ENCODE results near the gene M1AP. TPM values are rescaled to one million over a fixed set of nuclear protein-coding genes. Genes with fewer than 3 reads are reported as not detected.

Gene M1AP
- total and polyA plus RNA-seq, 9 of the 15 experiments (the other 6 are each of a cell fraction or from before 2014, with no cell fraction given), result 0.06 to 0.33 (median 0.11) TPM; not detected in 4

DNA sequence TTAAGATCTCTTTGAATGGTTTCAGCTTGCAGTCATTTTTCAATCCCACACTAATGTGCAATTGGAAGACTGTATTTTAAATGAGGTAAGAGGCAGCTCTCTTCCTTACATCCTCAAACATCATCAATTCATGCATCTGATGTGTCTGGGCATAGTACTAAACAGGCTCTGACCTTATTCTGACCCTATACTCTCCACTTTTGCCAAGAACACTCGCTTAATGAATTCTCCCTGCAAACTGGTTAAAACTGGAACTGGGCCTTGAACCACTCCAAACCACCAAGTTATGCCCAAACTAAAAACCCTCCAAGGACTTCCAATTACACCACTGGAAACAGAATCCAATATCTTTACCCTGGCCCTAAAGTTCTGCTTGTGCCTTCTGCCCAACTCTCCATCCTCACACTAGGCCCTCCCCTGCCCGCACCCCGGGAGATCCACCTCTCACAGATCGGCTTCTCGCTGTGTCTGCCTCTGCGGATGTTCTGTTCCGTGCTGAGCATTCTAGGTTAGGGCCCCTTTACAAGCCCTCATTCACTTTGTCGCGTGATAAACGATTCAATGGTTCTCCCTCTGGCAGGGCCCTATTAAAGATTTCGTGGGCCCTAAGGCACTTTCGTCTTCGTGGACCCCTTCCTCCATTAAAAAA lies 1.2 kb downstream of the M1AP start (continued):
- TF ChIP-seq, protein P1, sequence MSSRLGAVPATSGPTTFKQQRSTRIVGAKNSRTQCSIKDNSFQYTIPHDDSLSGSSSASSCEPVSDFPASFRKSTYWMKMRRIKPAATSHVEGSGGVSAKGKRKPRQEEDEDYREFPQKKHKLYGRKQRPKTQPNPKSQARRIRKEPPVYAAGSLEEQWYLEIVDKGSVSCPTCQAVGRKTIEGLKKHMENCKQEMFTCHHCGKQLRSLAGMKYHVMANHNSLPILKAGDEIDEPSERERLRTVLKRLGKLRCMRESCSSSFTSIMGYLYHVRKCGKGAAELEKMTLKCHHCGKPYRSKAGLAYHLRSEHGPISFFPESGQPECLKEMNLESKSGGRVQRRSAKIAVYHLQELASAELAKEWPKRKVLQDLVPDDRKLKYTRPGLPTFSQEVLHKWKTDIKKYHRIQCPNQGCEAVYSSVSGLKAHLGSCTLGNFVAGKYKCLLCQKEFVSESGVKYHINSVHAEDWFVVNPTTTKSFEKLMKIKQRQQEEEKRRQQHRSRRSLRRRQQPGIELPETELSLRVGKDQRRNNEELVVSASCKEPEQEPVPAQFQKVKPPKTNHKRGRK (tag; IDR thresholded peaks at IDR 0.05), result 0 out of 2 replicates have a peak, but pooled peaks have one; percentile 1

GRCh38 chr2:74646201-74646600 lies 1.9 kb downstream of the M1AP start:
- Histone ChIP-seq H3K9me3 (replicated peaks; ENCODE audit: control insufficient read depth, insufficient read depth, low read depth, low read length) (peaks cover 3% of the 10 kb centered on the region; the same call in 1 of the 2 replicates), H3K4me2 (ENCODE audit: insufficient read depth, low read length) (no peak overlapping the region), H3K36me3 (ENCODE audit: control insufficient read depth, insufficient read depth, low read length) (no peaks in the 10 kb centered on the region), H3K4me3 (no peak overlapping the region), H2AFZ (ENCODE audit: low read depth, low read length) (no peak overlapping the region), H3K27ac (ENCODE audit: extremely low read depth, low read depth, low read length) (no peak overlapping the region), H3K4me1 (replicated peaks in 1 of 2; ENCODE audit: control insufficient read depth in 2 of 2, insufficient read depth in 2 of 2, low read length in 2 of 2) (peaks cover 0 to 6% of the 10 kb centered on the region in 2 experiments; a peak in 2 of 5 replicates), H3K79me2 (ENCODE audit: control insufficient read depth, insufficient read depth, low read length) (no peaks in the 10 kb centered on the region), H3K9me1 (ENCODE audit: control insufficient read depth, insufficient read depth, low read length) (no peaks in the 10 kb centered on the region), H3K27me3 (ENCODE audit: control insufficient read depth in 2 of 2, insufficient read depth in 2 of 2, low read length in 2 of 2) (no peaks in the 10 kb centered on the region; a peak in 2 of 5 replicates), H3K9ac (ENCODE audit: insufficient read depth in 1 of 2, low read depth in 2 of 2, low read length in 2 of 2) (no peak overlapping the region), H4K20me1 (replicated peaks; ENCODE audit: control insufficient read depth, insufficient read depth, low read length) (no peaks in the 10 kb centered on the region)
- TF ChIP-seq ZNF124 (CRISPR knock-in tag; IDR thresholded peaks at IDR 0.05) (no peak), RAD21 (CRISPR knock-in tag; conservative IDR thresholded peaks at IDR 0.05 in 1 of 2, IDR thresholded peaks at IDR 0.05 in 1 of 2) (peak in 1 of 2 experiments; percentile 9; a peak in 1 of 4 replicates), HDAC2 (IDR thresholded peaks at IDR 0.05) (no peak), ZNF764 (CRISPR knock-in tag; IDR thresholded peaks at IDR 0.05; ENCODE audit: low read depth) (peak; percentile 90), HDAC1 (IDR thresholded peaks at IDR 0.05) (no peak), ZFP30 (CRISPR knock-in tag; IDR thresholded peaks at IDR 0.05; ENCODE audit: borderline replicate concordance) (no peak), CREM (IDR thresholded peaks at IDR 0.05; ENCODE audit: low read depth) (no peak)
- TF ChIP-seq, protein P2, sequence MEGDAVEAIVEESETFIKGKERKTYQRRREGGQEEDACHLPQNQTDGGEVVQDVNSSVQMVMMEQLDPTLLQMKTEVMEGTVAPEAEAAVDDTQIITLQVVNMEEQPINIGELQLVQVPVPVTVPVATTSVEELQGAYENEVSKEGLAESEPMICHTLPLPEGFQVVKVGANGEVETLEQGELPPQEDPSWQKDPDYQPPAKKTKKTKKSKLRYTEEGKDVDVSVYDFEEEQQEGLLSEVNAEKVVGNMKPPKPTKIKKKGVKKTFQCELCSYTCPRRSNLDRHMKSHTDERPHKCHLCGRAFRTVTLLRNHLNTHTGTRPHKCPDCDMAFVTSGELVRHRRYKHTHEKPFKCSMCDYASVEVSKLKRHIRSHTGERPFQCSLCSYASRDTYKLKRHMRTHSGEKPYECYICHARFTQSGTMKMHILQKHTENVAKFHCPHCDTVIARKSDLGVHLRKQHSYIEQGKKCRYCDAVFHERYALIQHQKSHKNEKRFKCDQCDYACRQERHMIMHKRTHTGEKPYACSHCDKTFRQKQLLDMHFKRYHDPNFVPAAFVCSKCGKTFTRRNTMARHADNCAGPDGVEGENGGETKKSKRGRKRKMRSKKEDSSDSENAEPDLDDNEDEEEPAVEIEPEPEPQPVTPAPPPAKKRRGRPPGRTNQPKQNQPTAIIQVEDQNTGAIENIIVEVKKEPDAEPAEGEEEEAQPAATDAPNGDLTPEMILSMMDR (IDR thresholded peaks at IDR 0.05 in 2 of 3, conservative IDR thresholded peaks at IDR 0.05 in 1 of 3; ENCODE audit: insufficient read depth in 2 of 3, low read depth in 1 of 3, low read length in 3 of 3), result peak in 1 of 3 experiments; percentile 16; a peak in 1 of 6 replicates
- DNase-seq (ENCODE audit: extremely low read depth in 1 of 4, low spot score in 3 of 4) (no peak), ATAC-seq (no peak), FAIRE-seq (no peak)
- intact Hi-C loops (cut with micrococcal nuclease) (no loop called here), in situ Hi-C loops (cut with MboI) (no loop called here)
- ChIA-PET CTCF (ENCODE audit: low intra/inter-chr PET ratio) (no interaction called here), POLR2A (interaction anchor here (0.5 kb wide), 1 partner anchor 357 kb away, joined by 3 read pairs; no protein-coding TSS in a partner anchor)
- WGBS (ENCODE audit: insufficient coverage, low coverage, missing lambda C conversion rate), result 10% methylated on average over 2 of the region's 2 CpGs
- no TSS peak for BruUV-seq (replicated peaks)
